ENCODE data around the gene CPTP. TPM values are rescaled to one million over a fixed set of nuclear protein-coding genes. Genes with fewer than 3 reads are reported as not detected.

Gene CPTP
- total RNA-seq, 1 experiment from 2014 or later: 14.0 TPM

DNA sequence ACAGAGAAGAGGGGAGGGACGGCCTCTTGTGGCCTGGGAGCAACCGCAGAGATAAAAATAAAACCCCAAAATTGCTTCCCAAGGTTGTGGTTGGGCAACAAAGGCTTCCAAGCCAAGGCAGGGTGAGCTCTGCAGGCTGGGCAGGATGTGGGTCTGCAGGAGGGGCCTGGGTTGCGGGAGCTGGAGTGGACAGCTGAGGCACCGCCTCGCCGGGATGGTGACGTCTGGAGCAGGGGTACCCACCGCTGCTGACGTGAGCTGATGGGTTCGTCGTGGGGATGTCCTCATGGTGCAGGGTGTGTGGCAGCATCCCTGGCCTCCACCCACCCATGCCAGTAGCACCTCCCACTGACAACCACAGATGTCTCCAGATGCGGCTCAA lies 46.8 kb downstream of the CPTP start:
- no peaks in the 10 kb centered on the region; the same call in 1 of the 2 replicates for H3K4me1 ChIP-seq (ENCODE audit: insufficient read depth, low read length)
- H3K18ac ChIP-seq (ENCODE audit: insufficient read length, low read depth, low read length): peak overlapping the region; percentile 25

More for the DNA sequence above, 46.8 kb downstream of the CPTP start:
- Mint-ChIP-seq H3K27me3 (ENCODE audit: low read depth) (peaks cover 5% of the 10 kb centered on the region; the same call in 1 of the 2 replicates), H3K9me3 (no peaks in the 10 kb centered on the region; a peak in 1 of 5 replicates), H3K36me3 (ENCODE audit: insufficient read depth in 1 of 3, low read depth in 3 of 3) (peaks cover 6 to 20% (median 12%) of the 10 kb centered on the region in 3 experiments), H3K4me3 (no peak overlapping the region), H3K4me1 (peaks cover 3 to 8% of the 10 kb centered on the region in 2 experiments), H3K27ac (no peak overlapping the region)
- Histone ChIP-seq H3K23me2 (ENCODE audit: insufficient read length, low read depth, low read length, poor library complexity, severe bottlenecking) (peaks cover 10% of the 10 kb centered on the region), H3K4me2 (ENCODE audit: insufficient read depth, insufficient read length, low read length) (no peak overlapping the region), H2BK15ac (ENCODE audit: low read depth, low read length) (no peak overlapping the region), H4K8ac (replicated peaks; ENCODE audit: insufficient read length, low read depth, low read length) (no peak overlapping the region), H3T11ph (ENCODE audit: low read length) (no peak overlapping the region), H3K27me3 (ENCODE audit: insufficient read depth, low read length) (no peaks in the 10 kb centered on the region), H3K23ac (ENCODE audit: insufficient read length, low read depth, low read length) (no peak overlapping the region), H3K4ac (ENCODE audit: low read depth, low read length) (no peak overlapping the region; the same call in 1 of the 2 replicates), H2AFZ (ENCODE audit: low read length) (no peak overlapping the region), H2BK120ac (ENCODE audit: low read depth, low read length, poor library complexity, severe bottlenecking) (no peak overlapping the region), H3K9ac (ENCODE audit: extremely low read depth, insufficient read length, low read length) (no peak overlapping the region), H3K9me3 (ENCODE audit: control insufficient read depth, low read depth, low read length) (peaks cover 13% of the 10 kb centered on the region), H3K14ac (ENCODE audit: insufficient read depth, low read length) (no peak overlapping the region), H3K56ac (ENCODE audit: insufficient read length, low read depth, low read length) (no peak overlapping the region), H4K20me1 (ENCODE audit: control insufficient read depth, insufficient read depth, insufficient read length) (no peaks in the 10 kb centered on the region), H2BK12ac (ENCODE audit: insufficient read length, low read depth, low read length) (no peak overlapping the region), H3K79me1 (ENCODE audit: insufficient read depth, low read depth, low read length, poor library complexity, severe bottlenecking) (peaks cover 13% of the 10 kb centered on the region), H2BK20ac (ENCODE audit: low read depth, low read length, poor library complexity, severe bottlenecking) (no peak overlapping the region), H3K79me2 (ENCODE audit: insufficient read depth, low read length) (peaks cover 4% of the 10 kb centered on the region; the same call in 1 of the 2 replicates), H4K91ac (ENCODE audit: insufficient read length, low read depth, low read length) (no peak overlapping the region), H3K27ac (ENCODE audit: insufficient read length, low read depth, low read length) (no peak overlapping the region), H2BK5ac (ENCODE audit: insufficient read length, low read length) (no peak overlapping the region), H2AK5ac (ENCODE audit: insufficient read length, low read length) (no peak overlapping the region), H4K5ac (ENCODE audit: insufficient read length, low read depth, low read length) (no peak overlapping the region)
- WGBS (ENCODE audit: extremely low coverage, insufficient read length, low lambda C conversion rate): no CpG with 5 or more reads among the region's 12 CpGs
- TF ChIP-seq, protein P1, sequence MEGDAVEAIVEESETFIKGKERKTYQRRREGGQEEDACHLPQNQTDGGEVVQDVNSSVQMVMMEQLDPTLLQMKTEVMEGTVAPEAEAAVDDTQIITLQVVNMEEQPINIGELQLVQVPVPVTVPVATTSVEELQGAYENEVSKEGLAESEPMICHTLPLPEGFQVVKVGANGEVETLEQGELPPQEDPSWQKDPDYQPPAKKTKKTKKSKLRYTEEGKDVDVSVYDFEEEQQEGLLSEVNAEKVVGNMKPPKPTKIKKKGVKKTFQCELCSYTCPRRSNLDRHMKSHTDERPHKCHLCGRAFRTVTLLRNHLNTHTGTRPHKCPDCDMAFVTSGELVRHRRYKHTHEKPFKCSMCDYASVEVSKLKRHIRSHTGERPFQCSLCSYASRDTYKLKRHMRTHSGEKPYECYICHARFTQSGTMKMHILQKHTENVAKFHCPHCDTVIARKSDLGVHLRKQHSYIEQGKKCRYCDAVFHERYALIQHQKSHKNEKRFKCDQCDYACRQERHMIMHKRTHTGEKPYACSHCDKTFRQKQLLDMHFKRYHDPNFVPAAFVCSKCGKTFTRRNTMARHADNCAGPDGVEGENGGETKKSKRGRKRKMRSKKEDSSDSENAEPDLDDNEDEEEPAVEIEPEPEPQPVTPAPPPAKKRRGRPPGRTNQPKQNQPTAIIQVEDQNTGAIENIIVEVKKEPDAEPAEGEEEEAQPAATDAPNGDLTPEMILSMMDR (conservative IDR thresholded peaks at IDR 0.05): no peak
- no peak for DNase-seq
